HG03575 (cell line): ENCODE data around the gene TXLNB.

Experiments
- ATAC-seq: cut with Tn5 transposase; IDR thresholded peaks from one replicate; pipeline ENCODE4 v1.9.1; 2021; ENCODE audit not compliant: unreplicated experiment, insufficient number of reproducible peaks, low FRiP score; ENCODE audit errors: extremely low read depth

TXLNB gene

DNA sequence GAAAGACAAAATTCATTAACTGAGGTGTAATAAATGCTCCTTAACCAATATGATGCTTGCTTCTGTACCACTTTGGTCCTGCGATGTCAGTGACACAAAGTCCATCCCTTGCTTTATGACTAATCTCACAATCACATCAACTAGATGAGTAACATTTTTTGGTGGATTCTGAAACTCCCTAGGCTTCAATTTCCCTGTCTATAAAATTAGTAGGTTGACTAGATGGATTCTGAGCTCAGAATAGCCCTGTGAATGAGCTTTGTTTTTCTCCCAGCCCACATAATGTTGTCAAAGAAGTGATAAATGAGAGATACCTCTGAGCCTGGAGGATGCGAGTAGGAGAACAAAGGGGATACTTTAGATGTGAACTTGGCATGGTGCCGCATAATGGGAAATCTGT, 9.1 kb downstream of the TXLNB start:
- no peak for ATAC-seq

DNA sequence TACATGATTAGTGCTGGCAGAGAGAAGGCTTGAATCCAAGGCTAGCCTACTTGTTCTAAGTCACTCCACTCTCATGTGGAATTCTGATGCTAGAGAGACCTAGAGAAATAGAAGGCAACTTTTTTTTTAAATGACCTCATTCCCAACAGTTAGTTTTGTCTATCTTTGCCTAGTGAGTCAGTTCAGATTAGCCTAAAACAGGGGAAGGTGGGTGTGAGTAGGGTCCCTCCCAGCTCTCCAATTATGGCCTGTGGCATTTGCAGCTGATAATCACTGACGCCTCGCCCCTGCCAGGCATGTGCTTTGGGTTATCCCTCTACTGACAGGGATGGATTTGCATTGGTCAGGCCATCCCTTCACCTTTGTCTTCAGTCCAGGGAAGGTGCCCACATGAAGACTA, 13.6 kb downstream of the TXLNB start:
- ATAC-seq, result no peak

DNA sequence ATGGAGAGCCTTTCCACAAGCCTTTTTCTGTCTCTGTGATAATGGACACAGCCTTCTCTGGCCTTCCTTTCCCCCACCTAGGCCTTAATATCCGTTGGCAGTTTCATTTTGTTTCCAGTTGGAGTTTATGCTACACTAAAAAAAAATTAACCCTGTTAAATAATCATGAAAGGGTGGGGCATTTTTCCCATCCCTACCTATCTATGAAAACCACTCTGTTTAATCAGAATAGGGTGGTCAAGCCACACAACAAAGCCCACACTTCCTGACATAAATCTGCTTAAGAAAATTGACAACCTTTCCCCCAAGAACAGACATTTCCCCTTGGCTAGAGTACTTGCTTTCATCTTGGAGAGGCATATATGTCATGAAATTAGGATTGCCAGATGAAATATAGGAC, 14.2 kb downstream of the TXLNB start:
- no peak for ATAC-seq

DNA sequence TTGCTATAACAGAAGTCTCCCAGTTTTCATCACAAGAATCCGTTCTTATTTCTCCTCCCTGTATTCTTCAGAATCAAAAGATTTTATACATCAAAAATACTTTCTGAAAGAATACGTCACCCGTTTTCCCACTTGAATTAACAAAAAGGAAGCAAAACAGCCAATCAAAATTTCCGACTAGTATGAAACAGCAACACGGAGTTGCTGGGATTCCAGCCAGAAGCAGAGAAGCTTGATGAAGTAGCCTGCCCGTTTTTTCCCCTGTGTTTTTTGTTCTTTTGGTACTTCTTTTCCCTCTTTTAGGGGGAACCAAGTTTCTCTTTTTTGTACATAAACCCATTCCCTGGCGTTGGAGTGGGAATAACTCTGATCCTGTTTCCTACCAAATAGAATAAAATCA, 14.6 kb downstream of the TXLNB start:
- no peak for ATAC-seq

DNA sequence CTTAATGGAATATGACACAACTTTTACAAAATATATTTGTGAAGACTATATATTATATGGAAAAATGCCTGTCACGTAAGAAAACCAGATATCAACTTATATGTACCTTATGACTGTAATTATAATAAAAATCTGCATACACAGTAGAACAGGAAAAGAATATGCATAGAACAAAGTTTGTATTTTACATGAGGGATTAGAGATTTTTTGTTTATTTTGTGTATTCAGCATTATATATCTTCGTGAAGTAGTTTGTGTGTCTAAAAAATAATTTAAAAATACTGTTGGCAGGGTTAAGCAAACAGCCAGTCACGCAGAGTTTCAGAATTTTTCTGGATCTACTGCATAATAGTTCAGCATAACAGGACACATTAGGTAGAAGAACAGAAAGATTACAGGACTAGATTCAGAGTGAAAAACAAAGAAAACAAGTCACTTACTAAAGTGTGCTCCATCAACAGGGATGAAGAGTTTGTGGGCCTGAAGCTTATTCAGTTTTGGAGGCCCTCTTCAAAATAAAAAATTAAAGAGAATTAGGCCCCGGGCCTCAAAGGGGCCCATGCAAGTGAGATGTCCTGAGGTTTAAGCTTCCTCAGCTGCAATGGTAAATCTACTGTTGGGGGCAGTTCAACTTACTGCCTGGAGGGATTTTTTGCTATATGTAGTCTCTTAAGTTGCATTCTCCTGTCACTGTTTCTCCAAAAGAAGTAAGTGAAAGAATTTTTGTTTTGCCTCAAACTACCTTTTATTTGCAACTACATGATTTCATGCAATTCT, 16.3 kb downstream of the TXLNB start:
- no peak for ATAC-seq

DNA sequence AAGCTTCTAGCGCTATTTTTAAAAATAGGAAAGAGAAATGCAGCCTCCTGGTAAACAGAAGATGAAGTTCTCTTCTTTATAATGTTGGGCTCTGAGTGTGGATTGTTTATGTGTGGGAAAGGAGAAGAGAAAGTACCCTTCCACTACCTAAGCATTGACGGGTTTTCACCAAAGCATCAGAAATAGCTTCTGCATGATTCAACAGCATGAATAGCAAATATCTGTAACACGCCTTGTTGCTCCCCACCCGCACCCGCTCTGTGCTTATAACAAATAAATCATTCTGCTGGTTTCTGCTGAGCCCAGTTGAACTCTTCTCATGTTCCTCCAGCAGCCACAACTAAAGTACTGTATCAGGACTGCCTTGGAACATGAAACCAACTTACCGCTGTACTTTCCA, 20.7 kb downstream of the TXLNB start:
- peak; percentile 72 for ATAC-seq

DNA sequence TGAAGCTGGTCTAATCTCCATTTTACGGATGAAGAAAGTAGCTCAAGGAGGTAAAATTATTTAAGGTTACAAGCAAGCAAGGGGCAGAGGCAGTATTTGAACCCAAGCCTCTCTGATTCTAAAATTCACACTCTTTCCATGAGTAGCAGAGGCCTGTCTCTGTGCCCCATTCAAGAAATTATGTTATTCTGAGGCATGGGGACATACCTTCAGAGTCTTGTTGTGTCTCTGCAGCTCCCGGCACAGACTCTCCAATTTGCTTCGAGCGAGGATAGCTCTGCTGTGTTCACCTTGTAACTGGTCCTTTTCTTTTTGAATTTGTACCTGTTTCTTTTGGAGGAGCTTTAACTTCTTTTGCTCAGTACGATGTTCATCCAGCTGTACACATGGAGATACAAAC, 21.5 kb downstream of the TXLNB start:
- ATAC-seq, result no peak

DNA sequence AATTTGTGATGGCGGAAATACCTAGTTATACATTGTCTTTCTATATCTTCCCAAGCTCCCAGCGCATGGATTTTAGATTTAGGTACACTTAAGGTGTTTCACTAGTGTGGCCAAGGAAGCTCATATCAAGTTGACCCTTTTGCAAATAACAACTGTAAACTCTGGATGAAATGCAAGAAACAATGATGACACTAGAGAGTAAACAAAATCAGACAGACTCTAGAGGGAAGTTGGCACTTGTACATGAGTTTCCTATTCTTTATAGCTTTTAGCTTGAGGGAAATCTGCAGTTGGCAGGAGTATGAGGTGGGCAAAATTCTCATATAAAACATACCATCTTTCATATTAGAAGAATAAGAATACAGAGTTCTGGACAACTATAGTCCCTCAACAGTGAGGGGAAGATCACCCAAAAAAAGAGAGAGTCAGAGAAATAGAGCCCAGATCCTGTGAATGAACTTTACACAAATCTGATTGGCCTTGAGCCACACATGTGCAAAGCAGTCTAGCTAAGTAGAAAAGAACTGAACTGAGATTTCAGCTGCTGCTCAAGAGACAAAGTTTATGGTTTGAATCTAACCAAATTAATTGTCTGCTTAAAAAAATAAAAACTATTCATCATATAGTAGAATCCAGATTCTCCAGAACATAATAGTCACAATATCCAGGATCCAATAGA, 26.1 kb downstream of the TXLNB start:
- ATAC-seq, result no peak

DNA sequence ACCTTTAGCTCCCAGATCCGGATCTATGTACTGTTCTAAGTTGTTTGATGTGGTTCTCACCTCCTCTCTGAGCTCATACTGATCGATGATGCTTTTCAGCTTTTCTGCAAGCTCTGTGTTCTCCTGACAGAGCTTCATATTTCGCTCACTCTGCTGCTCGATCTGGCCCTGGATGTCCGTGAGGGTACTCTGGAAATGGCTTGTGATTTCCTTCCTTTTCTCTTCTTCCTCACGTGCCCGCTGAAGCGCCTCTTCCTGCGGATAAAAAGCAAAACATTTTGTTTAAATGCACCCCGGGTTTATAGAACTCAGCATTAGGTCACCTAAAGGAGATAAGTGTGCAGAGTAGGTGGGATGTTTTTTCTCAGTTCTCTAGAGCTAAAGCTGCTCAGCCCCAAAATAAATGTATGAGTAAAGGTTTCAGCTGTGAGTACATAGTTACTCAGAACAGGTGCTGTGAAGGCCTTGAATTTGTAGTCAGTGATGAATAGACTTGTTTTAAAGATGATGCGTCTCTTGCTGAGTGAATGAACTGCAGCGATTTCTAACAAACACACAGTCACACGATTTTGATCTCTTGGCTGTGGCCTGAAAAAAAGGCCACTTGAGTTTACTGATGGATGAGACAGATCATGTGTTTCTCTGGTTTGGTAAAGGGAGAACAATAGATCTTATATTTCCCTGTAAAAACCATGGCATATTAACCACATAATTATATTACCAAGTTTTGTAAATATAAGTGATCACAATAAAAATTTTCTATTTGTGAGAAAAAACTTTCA, 29.1 kb downstream of the TXLNB start:
- ATAC-seq, result peak; percentile 67

DNA sequence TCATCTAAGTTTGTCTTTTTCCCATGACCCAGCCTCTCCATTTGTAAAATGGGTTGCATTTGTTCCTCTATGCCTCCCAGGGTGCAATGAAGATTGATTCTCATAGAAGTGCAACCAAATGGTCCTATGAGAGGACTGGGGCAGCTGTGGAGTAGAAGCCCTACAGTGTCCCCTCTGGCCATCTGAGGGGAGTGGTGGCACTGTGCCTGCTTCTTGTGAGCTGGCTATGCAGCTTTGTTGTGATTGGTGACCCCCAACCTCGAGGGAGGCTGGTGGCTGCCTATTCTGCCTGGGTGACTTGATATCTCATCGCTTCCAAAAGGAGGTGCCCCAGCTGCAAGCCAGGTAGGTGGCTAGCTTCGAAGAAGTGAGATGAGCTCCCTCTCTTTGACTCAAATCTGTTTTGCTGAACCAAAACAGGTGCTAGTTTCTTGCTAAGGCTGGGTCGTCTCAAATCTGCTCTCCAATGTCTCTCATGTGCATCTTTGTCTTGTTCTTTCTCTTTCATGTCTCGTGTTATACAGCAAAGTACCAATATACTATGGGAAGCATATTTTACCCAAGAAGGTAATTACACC, 33.9 kb downstream of the TXLNB start:
- no peak for ATAC-seq

DNA sequence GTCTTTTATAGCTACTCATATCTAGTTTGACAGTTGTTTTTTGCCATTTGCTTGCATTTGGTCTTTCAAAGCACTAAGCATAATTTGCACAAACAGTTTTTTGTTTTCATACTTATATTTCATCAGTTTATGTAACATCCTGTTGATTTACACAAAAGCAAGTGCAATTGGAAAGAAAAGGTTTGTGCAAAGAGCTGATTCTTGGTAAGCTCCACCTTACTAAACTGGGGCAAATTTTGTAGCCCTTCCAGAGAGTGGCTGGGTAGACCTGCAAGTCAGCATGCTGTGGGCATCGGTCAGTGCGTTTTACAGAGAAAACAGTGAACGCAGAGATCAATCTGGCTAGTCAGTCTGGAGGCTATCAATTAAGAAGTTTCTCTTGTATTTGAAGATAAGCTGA, 34.5 kb downstream of the TXLNB start:
- ATAC-seq, result no peak

DNA sequence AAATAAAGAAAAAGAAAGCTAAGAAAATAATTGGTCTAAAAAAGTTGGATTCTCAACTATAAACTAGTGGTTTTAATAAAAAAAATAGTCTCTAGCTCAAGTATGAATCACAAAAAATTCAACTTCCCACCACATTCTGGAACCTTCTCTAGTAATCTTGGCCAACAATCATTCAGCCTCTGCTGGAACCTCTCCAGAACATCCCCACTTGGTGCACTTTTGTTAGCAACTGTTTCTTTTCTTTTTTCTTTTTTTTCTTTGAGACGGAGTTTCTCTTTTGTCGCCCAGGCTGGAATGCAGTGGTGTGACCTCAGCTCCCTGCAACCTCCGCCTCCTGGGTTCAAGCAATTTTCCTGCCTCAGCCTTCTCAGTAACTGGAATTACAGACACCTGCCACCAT, 35.7 kb downstream of the TXLNB start:
- no peak for ATAC-seq

DNA sequence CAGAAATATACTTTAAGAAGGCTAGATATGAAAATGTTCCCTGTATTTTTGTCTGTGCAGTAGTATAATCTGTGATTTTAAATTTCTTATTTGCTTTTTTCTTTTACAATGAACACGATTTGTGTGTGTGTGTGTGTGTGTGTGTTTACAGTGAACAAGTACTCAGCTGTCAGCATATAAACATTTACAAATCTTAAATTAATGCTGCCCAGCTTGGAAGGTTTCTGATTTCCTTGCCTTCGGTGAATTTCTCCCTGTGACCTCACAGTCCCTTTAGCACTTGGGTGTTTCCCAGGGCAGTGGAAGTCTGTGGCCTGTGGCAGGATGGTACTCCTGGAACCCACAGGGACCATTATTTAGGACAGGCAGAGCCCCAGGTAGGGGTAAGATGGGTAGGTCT, 37.6 kb downstream of the TXLNB start:
- no peak for ATAC-seq

DNA sequence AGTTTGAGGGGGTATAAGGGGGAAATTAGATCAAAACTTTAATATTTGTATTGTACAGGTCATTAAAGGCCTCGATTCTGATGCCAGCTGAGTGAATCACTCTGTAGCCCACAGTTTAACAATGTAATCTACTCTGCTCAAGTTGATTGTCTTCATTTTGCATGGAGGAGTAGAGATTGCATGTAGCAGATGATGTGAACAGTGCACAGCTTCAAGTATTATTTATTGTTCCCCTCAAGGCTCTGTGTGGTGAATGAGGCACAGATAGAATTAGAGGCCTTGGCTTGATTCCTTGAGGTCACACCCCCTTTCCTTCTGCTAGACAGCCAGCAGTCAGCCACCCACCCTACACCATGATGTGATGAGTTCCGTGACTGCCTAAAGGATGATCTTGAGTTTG, 38.1 kb downstream of the TXLNB start:
- no peak for ATAC-seq

DNA sequence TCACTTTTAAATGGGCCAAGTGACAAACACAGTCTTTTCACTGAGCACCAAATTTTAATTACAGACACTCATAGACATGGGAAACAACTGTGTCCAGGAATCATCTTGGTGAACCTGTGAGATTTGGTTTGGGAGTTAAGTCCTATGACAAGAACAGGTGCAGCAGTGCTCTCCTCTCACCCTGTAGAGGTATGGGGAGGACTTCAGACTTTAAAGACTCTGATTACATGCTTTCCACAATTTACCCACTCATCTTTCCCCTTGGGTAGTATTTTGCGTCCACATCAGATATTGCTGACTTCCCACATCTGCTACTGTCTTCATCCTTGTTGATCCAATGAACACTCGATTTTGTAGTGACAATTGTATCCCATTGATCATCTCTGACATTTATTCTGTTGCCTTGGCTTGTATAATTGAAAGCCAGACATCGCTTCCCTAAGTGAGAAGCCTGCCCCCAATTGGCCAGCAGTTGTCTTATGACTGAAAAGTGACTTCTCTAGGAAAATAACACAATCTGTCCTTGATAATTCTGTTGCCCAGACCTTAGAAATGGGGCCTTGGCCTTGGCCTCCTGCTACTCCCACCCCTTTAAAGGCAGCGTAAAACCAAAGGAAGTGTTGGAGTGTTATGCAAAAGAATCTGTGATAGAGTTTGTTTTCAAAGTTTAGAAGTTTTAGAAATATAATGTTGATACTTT, 40.0 kb downstream of the TXLNB start:
- no peak for ATAC-seq

DNA sequence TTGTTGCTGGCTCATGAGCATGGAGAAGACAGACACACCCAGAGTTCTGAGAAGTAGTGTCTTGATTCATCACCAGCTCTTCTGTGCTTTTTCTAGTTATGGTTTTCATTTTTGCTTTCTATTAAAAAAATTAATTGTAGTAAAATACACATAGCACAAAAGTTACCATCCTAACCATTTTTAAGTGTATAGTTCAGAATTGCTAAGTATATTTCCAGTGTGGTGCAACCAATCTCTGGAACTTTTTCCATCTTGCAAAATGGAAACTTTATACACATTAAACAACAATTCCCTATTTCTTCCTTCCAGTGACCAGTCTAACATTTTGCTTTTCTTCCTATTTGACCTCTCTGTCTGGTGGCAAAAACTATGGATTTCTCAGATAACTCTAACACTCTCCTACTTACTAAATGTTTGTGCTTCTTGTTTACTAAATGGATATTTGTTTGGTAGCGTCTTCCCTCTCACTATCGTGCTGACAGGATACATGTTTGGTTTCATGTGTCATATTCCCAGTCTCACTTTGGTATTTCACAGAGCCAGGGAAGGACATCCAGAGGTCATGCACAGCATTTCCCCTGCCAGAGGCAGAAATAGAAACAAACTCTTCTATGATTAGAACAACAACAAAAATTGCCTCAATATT, 40.6 kb downstream of the TXLNB start:
- peak; percentile 24 for ATAC-seq

DNA sequence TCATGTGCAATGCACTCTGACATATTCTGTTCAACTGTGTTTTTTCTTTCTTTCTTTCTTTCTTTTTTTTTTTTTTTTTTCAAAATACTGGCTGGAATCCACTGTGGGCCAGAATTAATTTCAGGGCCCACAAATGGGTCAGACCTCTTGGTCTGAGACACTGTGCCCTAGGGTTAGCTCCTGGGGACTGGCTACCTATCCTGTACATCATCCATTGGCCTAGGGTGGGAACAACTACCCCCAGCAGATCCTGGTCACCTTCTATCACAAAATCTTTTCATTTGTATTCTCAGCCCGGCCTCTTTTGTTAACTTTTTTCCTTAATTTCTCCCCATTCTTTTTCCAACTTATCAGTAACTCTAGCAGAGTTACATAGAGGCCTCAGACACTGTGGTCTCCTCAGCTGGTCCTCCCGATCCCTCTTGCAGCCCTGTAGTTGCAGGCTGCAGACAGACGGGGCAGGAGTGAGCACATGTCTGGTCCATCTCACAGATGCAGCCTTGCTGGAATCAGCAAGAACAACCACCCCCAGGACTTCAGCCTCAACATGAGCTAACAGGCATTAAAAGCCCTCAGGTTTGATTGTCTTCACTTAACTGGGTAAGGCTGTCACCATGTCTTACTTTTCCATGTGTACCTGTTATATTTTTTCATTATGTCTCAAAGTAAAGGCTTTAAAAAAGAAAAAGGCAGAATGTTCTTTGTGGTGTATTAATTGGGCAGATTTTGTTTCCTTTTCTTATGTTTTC, 41.3 kb downstream of the TXLNB start:
- ATAC-seq, result peak; percentile 70

DNA sequence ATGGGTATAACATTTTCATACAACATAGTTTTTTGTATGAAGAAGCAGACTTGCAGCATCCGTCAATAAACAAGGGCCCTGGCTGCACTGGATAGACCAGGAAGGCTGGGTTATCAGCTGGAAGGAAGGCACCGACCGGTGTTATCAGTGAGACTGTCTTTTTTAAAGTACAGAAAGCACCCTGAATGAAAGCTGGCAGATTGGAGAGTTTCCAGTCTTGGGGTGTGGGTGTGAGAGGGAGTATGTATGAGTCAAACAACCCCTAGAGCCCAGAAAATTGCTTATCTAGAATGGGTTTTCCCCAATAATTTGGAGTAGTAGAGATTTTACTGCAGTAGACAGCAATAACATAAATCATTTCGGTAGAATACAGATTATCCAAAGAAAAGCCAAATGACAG, 42.4 kb downstream of the TXLNB start:
- ATAC-seq, result no peak
